ENCODE measurements around the gene HRH1. TPM values are rescaled to one million over a fixed set of nuclear protein-coding genes. Genes with fewer than 3 reads are reported as not detected.
"Not testable (repeated sequence)": the region's sequence is repeated elsewhere in the genome, so short reads cannot be mapped to it uniquely, and the experiment has no call there.

Gene HRH1, protein sequence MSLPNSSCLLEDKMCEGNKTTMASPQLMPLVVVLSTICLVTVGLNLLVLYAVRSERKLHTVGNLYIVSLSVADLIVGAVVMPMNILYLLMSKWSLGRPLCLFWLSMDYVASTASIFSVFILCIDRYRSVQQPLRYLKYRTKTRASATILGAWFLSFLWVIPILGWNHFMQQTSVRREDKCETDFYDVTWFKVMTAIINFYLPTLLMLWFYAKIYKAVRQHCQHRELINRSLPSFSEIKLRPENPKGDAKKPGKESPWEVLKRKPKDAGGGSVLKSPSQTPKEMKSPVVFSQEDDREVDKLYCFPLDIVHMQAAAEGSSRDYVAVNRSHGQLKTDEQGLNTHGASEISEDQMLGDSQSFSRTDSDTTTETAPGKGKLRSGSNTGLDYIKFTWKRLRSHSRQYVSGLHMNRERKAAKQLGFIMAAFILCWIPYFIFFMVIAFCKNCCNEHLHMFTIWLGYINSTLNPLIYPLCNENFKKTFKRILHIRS
- 1 to 10 TPM; 4.6 TPM for total RNA-seq

DNA sequence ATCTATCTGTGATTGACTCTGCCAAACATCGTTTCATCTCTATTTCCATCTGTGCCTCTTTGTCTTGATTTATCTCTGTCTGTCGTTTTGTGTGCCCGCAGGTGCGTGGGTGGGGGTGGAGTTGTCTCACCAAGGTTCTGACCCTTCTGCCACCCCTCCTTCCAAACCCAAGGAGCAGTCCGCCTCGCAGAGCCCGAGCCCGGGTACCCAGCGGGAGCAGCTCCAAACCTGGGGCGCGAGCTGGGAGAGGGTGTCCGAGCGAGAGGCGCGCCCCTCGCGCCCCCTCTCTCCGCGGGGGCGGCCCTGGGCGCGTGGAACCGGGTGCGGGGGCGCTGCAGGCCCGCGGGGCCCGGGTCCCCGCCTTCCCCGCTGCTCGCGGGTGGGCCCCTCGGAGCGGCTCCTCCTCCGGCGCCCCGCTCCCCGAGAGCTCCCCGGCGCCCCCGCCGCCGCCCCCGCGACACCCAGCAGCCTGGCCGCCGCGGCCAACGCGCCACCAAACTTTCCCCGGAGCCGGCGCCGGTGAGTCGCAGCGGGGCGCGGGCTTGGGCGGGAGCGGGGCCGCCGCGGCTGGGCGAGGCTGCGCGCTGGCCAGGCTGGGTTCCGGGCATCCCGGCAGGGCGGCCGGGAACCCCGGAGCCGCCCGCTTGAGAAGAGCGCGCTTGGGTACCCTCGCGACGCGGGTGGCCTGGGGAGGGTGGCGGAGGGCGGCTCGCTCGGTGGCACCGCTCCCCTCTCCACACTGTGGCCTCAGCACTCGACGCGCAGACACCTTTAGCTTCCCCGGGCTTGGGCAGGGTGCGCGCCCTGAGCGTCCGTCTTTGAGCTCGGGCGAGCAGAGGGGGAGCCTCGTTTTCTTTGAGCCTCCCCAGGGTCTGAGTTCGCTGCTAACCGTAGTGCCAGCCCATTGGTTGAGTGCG lies at the start of gene HRH1:
Gene HRH1, plus strand, starts transcription at position 458 of the 917 bp plus-strand sequence. CDS start 104,545 bp downstream, outside the sequence.
- Mint-ChIP-seq H3K4me1 (ENCODE audit: low read depth) (peaks cover 12% of the 10 kb centered on the region), H3K27ac (no peak within 1 kb of the TSS), H3K27me3 (ENCODE audit: low read depth) (peaks cover 46% of the 10 kb centered on the region), H3K36me3 (ENCODE audit: insufficient read depth in 2 of 2) (no peaks in the 10 kb centered on the region), H3K4me3 (peak within 1 kb of the TSS; percentile 72 to 76), H3K9me3 (no peaks in the 10 kb centered on the region)
- DNase-seq (peak in 1 of 2 donors; percentile 13), ATAC-seq (replicated peaks in 1 of 2) (peak; percentile 53 to 58)

DNA sequence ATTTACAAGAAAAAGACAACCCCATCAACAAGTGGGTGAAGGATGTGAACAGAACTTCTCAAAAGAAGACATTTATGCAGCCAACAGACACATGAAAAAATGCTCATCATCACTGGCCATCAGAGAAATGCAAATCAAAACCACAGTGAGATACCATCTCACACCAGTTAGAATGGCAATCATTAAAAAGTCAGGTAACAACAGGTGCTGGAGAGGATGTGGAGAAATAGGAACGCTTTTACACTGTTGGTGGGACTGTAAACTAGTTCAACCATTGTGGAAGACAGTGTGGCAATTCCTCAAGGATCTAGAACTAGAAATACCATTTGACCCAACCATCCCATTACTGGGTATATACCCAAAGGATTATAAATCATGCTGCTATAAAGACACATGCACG lies 41.0 kb upstream of the HRH1 start:
- not testable (repeated sequence) for H3K9me3 Mint-ChIP-seq; H3K27ac Mint-ChIP-seq; DNase-seq; H3K4me3 Mint-ChIP-seq; ATAC-seq (replicated peaks in 1 of 2); H3K4me1 Mint-ChIP-seq (ENCODE audit: low read depth); H3K36me3 Mint-ChIP-seq (ENCODE audit: insufficient read depth in 2 of 2)
- peaks cover 57% of the 10 kb centered on the region for H3K27me3 Mint-ChIP-seq (ENCODE audit: low read depth)

DNA sequence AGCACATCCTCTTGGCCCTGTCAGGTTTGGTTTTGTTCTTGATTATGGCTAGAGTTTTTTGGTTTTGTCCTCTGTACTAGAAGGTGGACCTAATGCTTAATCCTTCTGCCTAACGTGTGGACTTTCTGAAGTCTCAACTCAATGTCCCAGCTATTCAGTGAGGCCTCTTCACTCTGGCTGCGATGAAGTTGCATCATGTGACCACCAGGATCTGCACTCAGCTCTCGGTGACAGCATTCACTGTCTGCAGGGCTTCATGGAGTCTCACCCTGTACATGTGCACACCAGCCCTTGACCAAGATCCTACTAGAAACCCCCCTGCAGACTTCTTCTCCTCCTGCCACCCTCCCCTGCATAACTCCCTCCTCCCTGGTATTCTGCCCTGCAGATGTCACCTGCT lies 38.7 kb upstream of the HRH1 start:
- Mint-ChIP-seq H3K4me1 (ENCODE audit: low read depth) (no peaks in the 10 kb centered on the region), H3K9me3 (peaks cover 1 to 4% of the 10 kb centered on the region in 2 donors), H3K27me3 (ENCODE audit: low read depth) (peaks cover 56% of the 10 kb centered on the region), H3K4me3 (no peak overlapping the region), H3K36me3 (ENCODE audit: insufficient read depth in 2 of 2) (no peaks in the 10 kb centered on the region), H3K27ac (no peak overlapping the region)
- no peak for DNase-seq
- no peak for ATAC-seq (replicated peaks in 1 of 2)

DNA sequence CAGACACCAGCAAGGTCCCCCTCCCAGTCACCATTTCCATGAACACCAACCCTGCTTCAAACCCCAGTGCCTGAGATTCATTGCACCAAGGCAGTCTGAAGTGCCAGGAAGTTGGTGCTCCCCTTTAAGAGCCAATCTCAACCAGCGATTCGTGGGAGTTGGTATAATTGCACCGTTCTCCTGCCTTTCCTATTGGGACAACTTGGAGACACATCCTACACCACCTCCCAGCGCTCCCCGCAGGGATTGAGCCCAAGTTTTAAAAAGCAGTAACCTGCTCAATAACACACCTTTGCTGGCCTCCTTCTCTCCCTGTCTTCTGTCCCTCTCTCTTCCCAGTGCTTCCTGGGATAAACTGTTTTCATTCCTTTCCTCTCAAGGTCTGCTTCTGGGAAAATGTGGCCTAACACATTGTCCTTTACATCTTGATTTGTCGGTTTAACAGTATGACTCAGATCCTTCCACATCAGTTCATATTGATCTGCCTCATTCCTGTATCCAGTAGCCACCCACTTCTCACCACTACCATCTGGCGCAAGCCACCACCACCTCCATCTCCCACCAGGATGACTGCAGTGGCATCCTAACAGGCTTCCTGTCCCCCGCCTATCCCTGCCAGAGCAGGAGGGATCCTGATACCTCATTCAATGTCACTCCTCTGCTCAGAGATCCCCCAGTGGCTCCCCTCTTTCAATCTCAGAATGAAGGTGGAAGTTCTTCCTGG lies 37.8 kb upstream of the HRH1 start:
- H3K4me3 Mint-ChIP-seq, result no peak overlapping the region
- H3K27ac Mint-ChIP-seq, result no peak overlapping the region
- no peaks in the 10 kb centered on the region for H3K4me1 Mint-ChIP-seq (ENCODE audit: low read depth)
- no peak for ATAC-seq (replicated peaks in 1 of 2)
- no peaks in the 10 kb centered on the region for H3K36me3 Mint-ChIP-seq (ENCODE audit: insufficient read depth in 2 of 2)
- peaks cover 53% of the 10 kb centered on the region for H3K27me3 Mint-ChIP-seq (ENCODE audit: low read depth)
- peaks cover 1 to 4% of the 10 kb centered on the region in 2 donors for H3K9me3 Mint-ChIP-seq
- DNase-seq, result no peak

DNA sequence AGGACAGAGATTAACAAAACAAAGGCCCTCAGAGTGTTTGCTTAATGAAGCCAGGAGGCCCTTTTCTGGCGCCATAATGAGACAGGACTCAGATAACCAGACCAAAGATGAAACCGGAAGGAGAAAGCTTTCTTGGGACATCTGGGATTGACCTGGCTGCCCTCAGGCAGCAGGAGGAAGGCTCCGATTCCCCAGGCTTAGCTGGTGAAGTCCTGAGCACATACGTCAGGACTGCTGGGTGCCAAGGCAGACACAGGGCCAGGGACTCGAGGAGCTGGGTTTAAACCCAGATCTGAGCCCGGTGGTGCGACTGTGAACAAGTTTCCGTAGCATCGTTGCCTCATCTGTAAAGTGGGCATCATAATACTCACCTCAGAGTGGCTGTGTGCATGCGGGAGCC lies 36.7 kb upstream of the HRH1 start:
- Mint-ChIP-seq H3K36me3 (ENCODE audit: insufficient read depth in 2 of 2) (no peaks in the 10 kb centered on the region), H3K4me3 (no peak overlapping the region), H3K27ac (no peak overlapping the region), H3K27me3 (ENCODE audit: low read depth) (peaks cover 49% of the 10 kb centered on the region), H3K9me3 (peaks cover 3 to 4% of the 10 kb centered on the region in 2 donors), H3K4me1 (ENCODE audit: low read depth) (no peaks in the 10 kb centered on the region)
- ATAC-seq (replicated peaks in 1 of 2) (no peak), DNase-seq (no peak)

DNA sequence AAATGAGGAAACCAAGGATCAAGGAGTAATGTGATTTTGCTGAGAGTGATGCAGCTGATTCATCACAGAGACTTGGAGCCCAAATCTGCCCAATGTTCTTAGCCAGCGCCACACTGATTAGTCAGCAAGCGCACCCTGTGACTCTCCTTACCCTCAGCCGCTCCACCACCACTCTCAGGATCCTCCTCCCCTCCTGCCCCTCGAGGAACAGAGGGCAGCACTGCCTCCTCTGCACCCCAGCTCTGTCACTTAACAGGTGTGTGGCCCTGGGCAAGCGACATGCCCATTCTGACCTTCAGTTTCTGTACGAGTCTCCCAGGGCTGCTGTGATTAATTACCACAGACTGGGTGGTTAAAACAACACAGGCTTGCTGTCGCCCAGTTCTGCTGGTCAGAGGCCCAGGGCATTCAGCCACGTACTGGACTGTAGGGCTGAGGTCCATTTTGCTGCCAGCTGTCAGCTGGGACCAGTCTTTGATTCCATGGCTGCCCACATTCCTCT lies 36.1 kb upstream of the HRH1 start:
- no peak for ATAC-seq (replicated peaks in 1 of 2)
- DNase-seq, result no peak
- H3K36me3 Mint-ChIP-seq (ENCODE audit: insufficient read depth in 2 of 2), result no peaks in the 10 kb centered on the region
- no peak overlapping the region for H3K27ac Mint-ChIP-seq
- no peak overlapping the region for H3K4me3 Mint-ChIP-seq
- H3K4me1 Mint-ChIP-seq (ENCODE audit: low read depth), result no peaks in the 10 kb centered on the region
- H3K9me3 Mint-ChIP-seq, result peaks cover 3 to 6% of the 10 kb centered on the region in 2 donors
- peaks cover 49% of the 10 kb centered on the region for H3K27me3 Mint-ChIP-seq (ENCODE audit: low read depth)

DNA sequence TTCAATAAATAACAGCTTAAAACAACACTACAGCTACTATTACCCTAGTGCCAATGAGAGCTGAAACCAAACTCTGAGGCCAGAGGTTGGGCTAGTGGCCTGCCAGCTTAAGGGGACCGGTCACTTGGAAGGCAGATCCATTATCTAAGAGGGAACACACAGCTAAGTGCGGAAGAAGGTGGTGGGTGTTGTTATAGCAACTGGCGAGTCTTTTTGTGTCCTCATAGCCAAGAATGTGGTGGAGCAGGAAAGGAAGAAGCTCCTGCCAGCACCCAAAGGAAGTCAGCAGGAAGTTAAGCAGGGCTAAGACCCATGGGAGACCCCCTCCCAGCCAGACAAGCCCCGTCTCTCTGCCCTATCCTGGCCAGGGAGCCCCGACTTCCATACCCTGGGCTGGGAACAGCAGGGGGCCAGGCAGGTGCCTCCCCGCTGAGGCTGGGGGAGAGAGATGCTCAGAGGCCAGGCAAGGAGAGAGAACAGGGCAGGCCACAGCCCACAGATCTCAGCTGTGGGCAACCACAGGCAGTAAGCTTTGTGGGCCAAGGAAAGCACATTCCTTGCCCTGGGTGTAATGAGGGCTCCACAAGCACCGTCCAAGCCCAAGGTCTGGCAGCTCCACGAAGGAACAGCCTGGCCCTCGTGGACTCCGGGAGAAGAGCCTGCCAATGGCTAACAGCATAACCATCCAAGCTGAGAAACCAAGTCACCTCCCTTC lies 34.0 kb upstream of the HRH1 start:
- Mint-ChIP-seq H3K4me1 (ENCODE audit: low read depth) (no peaks in the 10 kb centered on the region), H3K9me3 (peaks cover 3 to 5% of the 10 kb centered on the region in 2 donors), H3K27me3 (ENCODE audit: low read depth) (peaks cover 51% of the 10 kb centered on the region), H3K36me3 (ENCODE audit: insufficient read depth in 2 of 2) (no peaks in the 10 kb centered on the region), H3K4me3 (no peak overlapping the region), H3K27ac (no peak overlapping the region)
- DNase-seq (no peak), ATAC-seq (replicated peaks in 1 of 2) (no peak)

DNA sequence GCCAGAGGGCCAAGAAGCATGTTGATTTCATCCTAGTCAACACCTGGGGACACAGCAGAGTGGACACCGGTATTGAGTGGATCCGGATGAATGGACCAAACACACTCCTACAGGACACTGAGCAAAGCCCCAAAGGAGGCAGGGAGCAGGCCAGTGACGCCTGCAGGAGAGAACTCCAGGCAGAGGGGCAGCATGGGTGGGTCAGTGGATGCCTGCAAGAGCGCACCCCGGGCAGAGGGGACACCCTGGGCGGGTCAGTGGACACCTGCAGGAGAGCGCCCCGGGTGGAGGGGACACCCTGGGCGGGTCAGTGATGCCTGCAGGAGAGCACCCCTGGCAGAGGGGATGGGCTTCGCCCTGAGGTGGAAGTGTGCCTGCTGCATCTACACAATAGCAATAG lies 27.6 kb upstream of the HRH1 start:
- no peak overlapping the region for H3K4me3 Mint-ChIP-seq
- H3K36me3 Mint-ChIP-seq (ENCODE audit: insufficient read depth in 2 of 2), result no peaks in the 10 kb centered on the region
- no peak overlapping the region for H3K27ac Mint-ChIP-seq
- ATAC-seq (replicated peaks in 1 of 2), result no peak
- no peak for DNase-seq
- peaks cover 12% of the 10 kb centered on the region for H3K4me1 Mint-ChIP-seq (ENCODE audit: low read depth)
- peaks cover 14% of the 10 kb centered on the region for H3K27me3 Mint-ChIP-seq (ENCODE audit: low read depth)
- H3K9me3 Mint-ChIP-seq, result peaks cover 2 to 3% of the 10 kb centered on the region in 2 donors

DNA sequence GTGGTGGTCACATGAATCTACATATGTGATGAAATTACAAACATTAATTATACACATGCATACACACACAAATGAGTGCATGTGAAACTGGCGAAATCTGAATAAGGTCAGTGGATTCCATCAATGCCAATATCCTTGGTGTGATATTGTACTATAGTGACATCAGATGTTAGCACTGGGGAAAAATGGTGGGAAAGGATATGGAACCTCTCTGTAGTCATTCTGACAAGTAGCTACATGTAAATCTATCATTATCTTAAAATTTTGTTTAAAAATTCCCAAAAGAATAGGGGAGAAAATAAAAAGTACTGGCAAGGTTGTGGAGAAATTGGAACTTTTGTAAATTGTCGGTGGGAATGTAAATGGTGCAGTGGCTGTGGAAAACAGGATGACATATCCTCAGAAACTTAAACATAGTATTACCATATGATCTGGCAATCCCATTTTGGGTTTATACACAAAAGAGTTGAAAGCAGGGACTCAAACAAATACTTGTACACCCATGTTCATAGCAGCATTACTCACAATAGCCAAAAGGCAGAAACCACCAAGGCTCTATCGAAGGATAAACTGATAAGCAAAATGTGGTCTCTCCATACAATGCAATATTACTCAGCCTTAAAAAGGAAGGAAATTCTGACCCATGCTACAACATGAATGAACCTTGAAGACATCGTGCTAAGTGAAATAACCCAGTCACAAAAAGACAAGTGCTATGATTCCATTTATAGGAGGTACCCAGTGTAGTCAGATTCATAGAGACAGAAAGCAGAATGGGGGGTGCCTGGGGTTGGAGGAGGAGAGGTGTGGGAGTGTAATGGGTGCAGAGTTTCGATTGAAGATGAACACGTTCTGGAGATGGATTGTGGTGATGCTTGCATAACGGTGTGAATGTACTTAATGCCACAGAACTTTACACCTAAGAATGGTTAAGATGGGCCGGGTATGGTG lies 25.3 kb upstream of the HRH1 start:
- no peaks in the 10 kb centered on the region for H3K36me3 Mint-ChIP-seq (ENCODE audit: insufficient read depth in 2 of 2)
- H3K27ac Mint-ChIP-seq, result no peak overlapping the region
- H3K9me3 Mint-ChIP-seq, result peaks cover 0 to 1% of the 10 kb centered on the region in 2 donors
- ATAC-seq (replicated peaks in 1 of 2) (peak; percentile 89 to 90), DNase-seq (peak in 1 of 2 donors; percentile 14)
- peaks cover 12% of the 10 kb centered on the region for H3K4me1 Mint-ChIP-seq (ENCODE audit: low read depth)
- H3K4me3 Mint-ChIP-seq, result no peak overlapping the region
- H3K27me3 Mint-ChIP-seq (ENCODE audit: low read depth), result peaks cover 14% of the 10 kb centered on the region

DNA sequence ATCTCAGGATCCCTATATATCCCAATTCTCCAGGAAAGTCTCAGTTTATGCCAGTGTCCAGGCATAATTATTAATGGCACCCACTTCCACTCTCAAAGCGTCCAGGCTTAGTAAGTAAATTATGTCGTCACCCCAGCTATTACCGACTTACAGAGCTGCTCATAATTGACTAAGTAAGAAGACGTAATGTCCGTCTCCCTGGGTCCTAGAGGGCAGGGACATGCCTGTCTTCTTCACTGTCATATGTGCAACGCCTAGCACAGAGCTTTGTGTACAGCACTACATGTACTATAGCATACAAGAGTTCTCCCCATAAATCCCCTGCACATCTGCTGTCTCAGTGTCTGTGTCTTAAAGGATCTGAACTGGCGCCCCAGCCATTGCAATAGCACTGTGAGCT lies 23.9 kb upstream of the HRH1 start:
- Mint-ChIP-seq H3K27me3 (ENCODE audit: low read depth) (peaks cover 10% of the 10 kb centered on the region), H3K27ac (no peak overlapping the region), H3K4me1 (ENCODE audit: low read depth) (peaks cover 12% of the 10 kb centered on the region), H3K4me3 (no peak overlapping the region), H3K36me3 (ENCODE audit: insufficient read depth in 2 of 2) (no peaks in the 10 kb centered on the region), H3K9me3 (no peaks in the 10 kb centered on the region)
- ATAC-seq (replicated peaks in 1 of 2), result no peak
- no peak for DNase-seq

DNA sequence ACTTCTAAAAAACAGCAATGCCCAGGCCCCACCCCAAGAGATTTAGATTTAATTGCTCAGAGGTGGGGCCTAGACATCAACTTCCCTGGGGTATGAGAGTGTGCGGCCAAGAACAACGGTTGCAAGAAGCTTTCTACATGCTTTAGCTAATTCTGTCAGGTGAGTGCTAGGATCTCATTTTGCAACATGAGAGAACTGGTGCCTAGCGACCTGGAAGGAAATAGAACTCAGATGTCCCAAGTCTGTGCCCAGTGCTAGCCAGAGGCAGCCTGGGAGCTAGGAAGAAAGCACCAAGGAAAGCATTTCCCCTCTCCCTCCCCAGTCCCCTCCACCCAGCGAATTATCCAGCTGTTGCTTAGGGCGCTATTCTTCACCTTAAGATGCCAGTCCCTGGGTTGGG lies 22.9 kb upstream of the HRH1 start:
- peaks cover under 1% of the 10 kb centered on the region for H3K27me3 Mint-ChIP-seq (ENCODE audit: low read depth)
- peaks cover 12% of the 10 kb centered on the region for H3K4me1 Mint-ChIP-seq (ENCODE audit: low read depth)
- ATAC-seq (replicated peaks in 1 of 2), result no peak
- DNase-seq, result no peak
- H3K4me3 Mint-ChIP-seq, result no peak overlapping the region
- H3K27ac Mint-ChIP-seq, result no peak overlapping the region
- no peaks in the 10 kb centered on the region for H3K36me3 Mint-ChIP-seq (ENCODE audit: insufficient read depth in 2 of 2)
- H3K9me3 Mint-ChIP-seq, result no peaks in the 10 kb centered on the region

All from activated T-cell treated with anti-CD3 and anti-CD28 coated beads, Interleukin-2, amount 50 U/mL, for 72 hours (primary cell).